Keratinocyte (primary cell): Measurements from ENCODE around the gene CSH1. TPM values are rescaled to one million over a fixed set of nuclear protein-coding genes. Genes with fewer than 3 reads are reported as not detected.

Source experiments
- DNase-seq: peaks from one replicate; pipeline ENCODE4 v3.0.0-alpha.2; 2011; ENCODE audit warnings: low read depth, missing footprints, low spot score
- FAIRE-seq: peaks from 2 replicates; lab custom pipeline; 2011; peaks lifted over from hg19 to GRCh38; lab: Jason Lieb, UNC
- H2AFZ ChIP-seq: 2 replicates; pipeline ENCODE4 v1.6.0; 2012; ENCODE audit warnings: low read length, control low read depth, inconsistent platforms; ENCODE audit not compliant: control insufficient read depth
- H3K27ac ChIP-seq: 2 replicates; pipeline ENCODE4 v1.5.1; 2011; ENCODE audit warnings: low read length; ENCODE audit not compliant: control insufficient read depth, insufficient read depth
- H3K27me3 ChIP-seq: 3 replicates; pipeline ENCODE4 v1.6.0; 2011; ENCODE audit warnings: low read length; ENCODE audit not compliant: control insufficient read depth, insufficient read depth; ENCODE audit errors: extremely low read depth
- H3K36me3 ChIP-seq, 2 experiments: 2 replicates in 1 of 2; 3 replicates in 1 of 2; pipeline ENCODE4 v1.5.1; 2011; ENCODE audit warnings: low read length in 2 of 2, mild to moderate bottlenecking in 1 of 2; ENCODE audit not compliant: control insufficient read depth in 2 of 2, insufficient read depth in 2 of 2; ENCODE audit errors: extremely low read depth in 1 of 2
- H3K4me1 ChIP-seq: 3 replicates; pipeline ENCODE4 v1.5.1; 2011; ENCODE audit warnings: low read length; ENCODE audit not compliant: control insufficient read depth, insufficient read depth; ENCODE audit errors: extremely low read depth
- H3K4me2 ChIP-seq: 3 replicates; pipeline ENCODE4 v1.6.0; 2011; ENCODE audit warnings: low read depth, low read length; ENCODE audit not compliant: control insufficient read depth, insufficient read depth; ENCODE audit errors: extremely low read depth
- H3K4me3 ChIP-seq, 3 experiments: fragments of 200-600 bp in 1 of 3; sonication (generic) in 1 of 3; 2 replicates in 2 of 3; 3 replicates in 1 of 3; pipeline ENCODE4 v1.5.1; 2011 to 2016; ENCODE audit warnings: low read length in 3 of 3, mild to moderate bottlenecking in 3 of 3, control low read depth in 2 of 3, inconsistent platforms in 1 of 3, low read depth in 1 of 3, mixed read lengths in 1 of 3, mixed run types in 1 of 3, moderate library complexity in 1 of 3; ENCODE audit not compliant: control insufficient read depth in 2 of 3, insufficient read depth in 2 of 3; ENCODE audit errors: extremely low read depth in 1 of 3
- H3K79me2 ChIP-seq: 2 replicates; pipeline ENCODE4 v1.6.0; 2012; ENCODE audit warnings: low read length; ENCODE audit not compliant: control insufficient read depth, insufficient read depth
- H3K9ac ChIP-seq: 3 replicates; pipeline ENCODE4 v1.6.0; 2011; ENCODE audit warnings: low read length; ENCODE audit not compliant: control insufficient read depth, insufficient read depth; ENCODE audit errors: extremely low read depth
- H3K9me1 ChIP-seq: 3 replicates; pipeline ENCODE4 v1.6.0; 2011; ENCODE audit warnings: low read length; ENCODE audit not compliant: control insufficient read depth, insufficient read depth; ENCODE audit errors: extremely low read depth
- H3K9me3 ChIP-seq: 2 replicates; pipeline ENCODE4 v1.5.1; 2012; ENCODE audit warnings: low read depth, low read length; ENCODE audit not compliant: control insufficient read depth
- H4K20me1 ChIP-seq: 3 replicates; pipeline ENCODE4 v1.6.0; 2011; ENCODE audit warnings: low read length; ENCODE audit not compliant: control insufficient read depth, insufficient read depth; ENCODE audit errors: extremely low read depth
- EZH2 ChIP-seq: IDR thresholded peaks from one replicate; pipeline ENCODE4 v1.6.1; 2012; ENCODE audit warnings: inconsistent platforms, mild to moderate bottlenecking, low read length, moderate library complexity
- dilution Hi-C: fragments of 300-500 bp; cut with MboI; formaldehyde crosslinking; loops from one replicate; pipeline ENCODE4 v1.7.0; 2020; ENCODE audit warnings: low sequenced_read_pairs; ENCODE audit not compliant: extremely low pct_ligation_motif_present
- polyA plus RNA-seq, 5 experiments: library from polyadenylated mRNA; depleted of rRNA in 3 of 5; stranded (reverse) in 3 of 5; stranded (forward) in 1 of 5; unstranded in 1 of 5; fragments of >200 nt; gene quantifications; 1 replicate in 1 of 5; 2 replicates in 3 of 5; 3 replicates in 1 of 5; pipeline versions ENCODE4 v1.2.1 to v1.2.3, GENCODE V29; 2011 to 2012; ENCODE audit warnings: missing spikeins in 2 of 5, low read depth in 1 of 5, low replicate concordance in 1 of 5
- TF ChIP-seq, protein P1 (sequence below), 3 experiments: IDR thresholded peaks in 1 of 3; conservative IDR thresholded peaks in 1 of 3; optimal IDR thresholded peaks in 1 of 3; 2 replicates in 2 of 3; 3 replicates in 1 of 3; pipeline versions ENCODE3 to v1.5.1; 2011; ENCODE audit warnings: low read length in 3 of 3, mild to moderate bottlenecking in 3 of 3, moderate library complexity in 2 of 3, control low read depth in 1 of 3, inconsistent platforms in 1 of 3; ENCODE audit not compliant: insufficient read depth in 2 of 3; ENCODE audit errors: extremely low read depth in 1 of 3

The CSH1 gene
- polyA plus RNA-seq, 1 donor (not counting 4 experiments of a cell fraction or from before 2014, with no cell fraction given) = not detected

DNA sequence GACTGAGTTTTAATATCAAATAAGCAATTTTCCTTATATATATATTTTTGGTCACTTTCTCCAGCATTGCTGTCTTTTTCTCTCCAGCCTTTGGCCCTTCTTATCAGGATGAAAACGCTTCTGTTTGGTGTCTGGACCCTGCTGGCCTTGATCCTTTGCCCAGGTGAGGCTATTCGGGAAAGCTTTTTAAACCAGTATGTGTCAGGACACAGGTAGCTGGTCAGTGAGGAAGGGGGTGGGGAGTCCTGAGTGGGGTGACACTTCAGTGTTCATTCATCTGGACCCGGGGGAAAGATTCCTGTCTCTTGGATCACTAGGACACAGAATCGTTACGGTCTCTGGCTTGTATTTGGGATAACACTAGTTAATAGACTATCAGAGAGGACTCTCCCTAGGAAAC is 41.7 kb downstream of the CSH1 start:
- dilution Hi-C loops = no loop called here
- no peak for DNase-seq

DNA sequence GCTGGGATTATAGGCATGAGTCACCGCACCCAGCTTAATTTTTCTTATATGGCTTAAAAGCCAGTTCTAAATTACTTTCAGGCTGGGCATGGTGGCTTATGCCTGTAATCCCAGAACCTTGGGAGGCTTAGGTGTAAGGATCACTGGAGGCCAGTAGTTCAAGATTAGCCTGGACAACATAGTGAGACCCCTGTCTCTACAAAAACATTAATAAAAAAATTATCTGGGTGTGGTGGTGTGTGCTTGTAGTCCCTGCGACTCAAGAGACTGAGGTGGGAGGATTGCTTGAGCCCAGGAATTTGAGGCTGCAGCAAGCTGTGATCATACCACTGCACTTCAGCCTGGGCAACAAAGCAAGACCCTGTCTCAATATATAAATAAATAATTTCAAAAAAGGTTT is 43.1 kb downstream of the CSH1 start:
- no peaks in the 10 kb centered on the region for H3K36me3 ChIP-seq
- H4K20me1 ChIP-seq = no peaks in the 10 kb centered on the region
- peaks cover 9% of the 10 kb centered on the region for H3K27me3 ChIP-seq
- DNase-seq (no peak), FAIRE-seq (no peak)
- H3K4me1 ChIP-seq = no peaks in the 10 kb centered on the region
- H3K9me3 ChIP-seq = no peaks in the 10 kb centered on the region
- H3K4me3 ChIP-seq = no peak overlapping the region
- no peak overlapping the region for H3K9ac ChIP-seq
- H3K79me2 ChIP-seq = no peaks in the 10 kb centered on the region
- H3K27ac ChIP-seq = no peak overlapping the region
- H3K9me1 ChIP-seq = no peaks in the 10 kb centered on the region
- H3K4me2 ChIP-seq = no peak overlapping the region
- dilution Hi-C loops = no loop called here
- no peak overlapping the region for H2AFZ ChIP-seq
- TF ChIP-seq, protein P1, sequence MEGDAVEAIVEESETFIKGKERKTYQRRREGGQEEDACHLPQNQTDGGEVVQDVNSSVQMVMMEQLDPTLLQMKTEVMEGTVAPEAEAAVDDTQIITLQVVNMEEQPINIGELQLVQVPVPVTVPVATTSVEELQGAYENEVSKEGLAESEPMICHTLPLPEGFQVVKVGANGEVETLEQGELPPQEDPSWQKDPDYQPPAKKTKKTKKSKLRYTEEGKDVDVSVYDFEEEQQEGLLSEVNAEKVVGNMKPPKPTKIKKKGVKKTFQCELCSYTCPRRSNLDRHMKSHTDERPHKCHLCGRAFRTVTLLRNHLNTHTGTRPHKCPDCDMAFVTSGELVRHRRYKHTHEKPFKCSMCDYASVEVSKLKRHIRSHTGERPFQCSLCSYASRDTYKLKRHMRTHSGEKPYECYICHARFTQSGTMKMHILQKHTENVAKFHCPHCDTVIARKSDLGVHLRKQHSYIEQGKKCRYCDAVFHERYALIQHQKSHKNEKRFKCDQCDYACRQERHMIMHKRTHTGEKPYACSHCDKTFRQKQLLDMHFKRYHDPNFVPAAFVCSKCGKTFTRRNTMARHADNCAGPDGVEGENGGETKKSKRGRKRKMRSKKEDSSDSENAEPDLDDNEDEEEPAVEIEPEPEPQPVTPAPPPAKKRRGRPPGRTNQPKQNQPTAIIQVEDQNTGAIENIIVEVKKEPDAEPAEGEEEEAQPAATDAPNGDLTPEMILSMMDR (optimal IDR thresholded peaks at IDR 0.05 in 1 of 3, IDR thresholded peaks at IDR 0.05 in 1 of 3, conservative IDR thresholded peaks at IDR 0.05 in 1 of 3; ENCODE audit: extremely low read depth in 1 of 3, insufficient read depth in 2 of 3, low read length in 3 of 3) = no peak
- no peak for TF ChIP-seq EZH2

More for the DNA sequence above, 41.7 kb downstream of the CSH1 start:
- no peaks in the 10 kb centered on the region for H3K9me3 ChIP-seq
- H3K36me3 ChIP-seq = no peaks in the 10 kb centered on the region
- H3K79me2 ChIP-seq = no peaks in the 10 kb centered on the region
- no peak overlapping the region for H3K9ac ChIP-seq
- TF ChIP-seq, protein P1 (optimal IDR thresholded peaks at IDR 0.05 in 1 of 3, IDR thresholded peaks at IDR 0.05 in 1 of 3, conservative IDR thresholded peaks at IDR 0.05 in 1 of 3; ENCODE audit: extremely low read depth in 1 of 3, insufficient read depth in 2 of 3, low read length in 3 of 3) = no peak
- TF ChIP-seq EZH2 = no peak
- no peak overlapping the region for H3K4me3 ChIP-seq
- no peaks in the 10 kb centered on the region for H3K9me1 ChIP-seq
- no peak overlapping the region for H3K4me2 ChIP-seq
- no peak for FAIRE-seq
- H3K27ac ChIP-seq = no peak overlapping the region
- peaks cover 5% of the 10 kb centered on the region for H3K27me3 ChIP-seq
- no peak overlapping the region for H2AFZ ChIP-seq
- no peaks in the 10 kb centered on the region for H4K20me1 ChIP-seq
- no peaks in the 10 kb centered on the region for H3K4me1 ChIP-seq
